ENCODE results near the gene SLC7A6OS. TPM values are rescaled to one million over a fixed set of nuclear protein-coding genes. Genes with fewer than 3 reads are reported as not detected.

SLC7A6OS gene
- total RNA-seq, 6 experiments from 2014 or later: 10.5 to 16.2 (median 13.7) TPM

DNA sequence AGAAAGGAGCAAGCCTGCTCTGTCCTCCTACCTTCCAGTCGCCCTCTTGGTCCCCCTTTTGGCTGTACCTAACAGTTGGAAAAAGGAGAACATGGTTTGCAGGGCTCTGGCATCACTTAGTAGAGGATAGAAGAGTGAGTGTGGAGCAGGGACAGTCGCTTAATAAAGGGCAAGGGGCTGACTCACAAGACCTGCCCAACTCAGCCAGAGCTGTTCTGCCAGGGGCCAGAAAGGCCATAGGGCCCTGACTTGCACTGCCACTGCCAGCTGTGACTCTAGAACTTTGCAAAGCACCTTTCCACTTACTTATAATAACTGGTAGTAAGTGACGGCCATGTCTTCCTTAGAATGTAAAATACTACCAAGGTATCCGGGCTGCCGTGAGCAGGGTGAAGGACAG is 13.6 kb upstream of the SLC7A6OS start:
- Mint-ChIP-seq H3K27me3 (ENCODE audit: insufficient read depth) (no peaks in the 10 kb centered on the region), H3K27ac (no peak overlapping the region), H3K9me3 (no peaks in the 10 kb centered on the region), H3K4me3 (no peak overlapping the region), H3K36me3 (ENCODE audit: low read depth) (0 out of 2 replicates have a peak, but pooled peaks cover 4% of the 10 kb centered on the region), H3K4me1 (ENCODE audit: low read depth) (peaks cover 24% of the 10 kb centered on the region)
- no peak for DNase-seq
- TF ChIP-seq, protein P1, sequence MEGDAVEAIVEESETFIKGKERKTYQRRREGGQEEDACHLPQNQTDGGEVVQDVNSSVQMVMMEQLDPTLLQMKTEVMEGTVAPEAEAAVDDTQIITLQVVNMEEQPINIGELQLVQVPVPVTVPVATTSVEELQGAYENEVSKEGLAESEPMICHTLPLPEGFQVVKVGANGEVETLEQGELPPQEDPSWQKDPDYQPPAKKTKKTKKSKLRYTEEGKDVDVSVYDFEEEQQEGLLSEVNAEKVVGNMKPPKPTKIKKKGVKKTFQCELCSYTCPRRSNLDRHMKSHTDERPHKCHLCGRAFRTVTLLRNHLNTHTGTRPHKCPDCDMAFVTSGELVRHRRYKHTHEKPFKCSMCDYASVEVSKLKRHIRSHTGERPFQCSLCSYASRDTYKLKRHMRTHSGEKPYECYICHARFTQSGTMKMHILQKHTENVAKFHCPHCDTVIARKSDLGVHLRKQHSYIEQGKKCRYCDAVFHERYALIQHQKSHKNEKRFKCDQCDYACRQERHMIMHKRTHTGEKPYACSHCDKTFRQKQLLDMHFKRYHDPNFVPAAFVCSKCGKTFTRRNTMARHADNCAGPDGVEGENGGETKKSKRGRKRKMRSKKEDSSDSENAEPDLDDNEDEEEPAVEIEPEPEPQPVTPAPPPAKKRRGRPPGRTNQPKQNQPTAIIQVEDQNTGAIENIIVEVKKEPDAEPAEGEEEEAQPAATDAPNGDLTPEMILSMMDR (IDR thresholded peaks at IDR 0.05): no peak

DNA sequence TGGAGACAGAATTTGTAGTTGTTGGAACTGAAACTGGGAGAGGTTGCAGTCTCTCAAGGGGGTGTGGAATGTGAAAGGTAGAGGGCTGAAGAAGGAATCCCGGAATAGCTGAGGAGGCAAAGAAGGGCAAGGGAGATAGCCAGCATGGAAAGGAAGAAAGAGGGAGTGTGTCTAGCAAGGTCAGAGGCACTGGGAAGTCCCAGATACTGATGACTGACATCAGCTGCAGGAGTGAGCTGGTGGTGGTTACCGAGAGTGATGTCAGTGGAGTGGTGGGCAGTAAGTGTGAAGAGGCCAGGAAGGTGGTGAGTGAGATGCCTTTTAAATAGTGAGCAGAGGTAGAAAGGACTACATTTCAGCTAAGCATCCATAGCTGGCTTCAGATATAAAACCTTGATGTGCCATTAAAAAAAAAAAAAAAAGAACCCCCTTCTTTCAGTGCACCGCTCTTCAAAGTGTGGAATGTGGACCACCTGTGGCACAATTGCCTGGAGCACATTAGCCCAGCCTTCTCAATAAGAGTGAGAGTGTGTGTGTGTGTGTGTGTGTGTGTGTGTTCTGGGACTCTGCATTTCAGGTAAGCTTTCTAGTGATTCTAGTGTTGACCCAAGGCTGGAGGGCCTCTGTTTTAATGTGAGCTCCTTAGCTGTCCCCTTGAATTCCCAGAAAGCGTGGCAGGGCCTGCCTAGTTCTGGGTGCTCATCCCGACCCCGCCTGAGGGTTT is 8.6 kb upstream of the SLC7A6OS start:
- no peaks in the 10 kb centered on the region for H3K4me1 Mint-ChIP-seq (ENCODE audit: low read depth)
- no peak overlapping the region for H3K4me3 Mint-ChIP-seq
- no peak for DNase-seq
- H3K9me3 Mint-ChIP-seq: no peaks in the 10 kb centered on the region
- H3K36me3 Mint-ChIP-seq (ENCODE audit: low read depth): peaks cover 8% of the 10 kb centered on the region
- TF ChIP-seq, protein P1 (IDR thresholded peaks at IDR 0.05): no peak
- peaks cover 1% of the 10 kb centered on the region for H3K27me3 Mint-ChIP-seq (ENCODE audit: insufficient read depth)
- no peak overlapping the region for H3K27ac Mint-ChIP-seq

DNA sequence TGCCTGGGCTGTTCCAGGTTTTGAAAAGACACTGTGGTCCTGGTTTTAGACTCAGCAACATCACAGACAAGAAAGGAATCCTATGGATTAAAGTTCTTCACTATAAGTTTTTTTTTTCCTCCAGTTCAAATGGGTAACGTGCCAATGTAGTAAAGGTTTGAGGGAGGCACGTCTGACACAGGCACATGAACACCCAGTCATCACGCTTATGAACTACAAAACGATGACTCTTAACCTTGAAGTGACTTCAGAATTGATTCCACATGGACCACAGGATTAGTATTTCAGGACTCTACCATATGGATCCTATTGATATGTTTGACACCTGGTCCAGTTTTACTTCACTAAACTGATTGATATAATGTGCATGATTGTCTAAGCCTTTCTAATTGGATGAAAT is 2.4 kb upstream of the SLC7A6OS start:
- H3K4me3 Mint-ChIP-seq: no peak overlapping the region
- H3K36me3 Mint-ChIP-seq (ENCODE audit: low read depth): peaks cover 24% of the 10 kb centered on the region
- H3K27ac Mint-ChIP-seq: no peak overlapping the region
- DNase-seq: no peak
- peaks cover 4% of the 10 kb centered on the region for H3K27me3 Mint-ChIP-seq (ENCODE audit: insufficient read depth)
- H3K9me3 Mint-ChIP-seq: no peaks in the 10 kb centered on the region
- peaks cover 25% of the 10 kb centered on the region for H3K4me1 Mint-ChIP-seq (ENCODE audit: low read depth)
- TF ChIP-seq, protein P1 (IDR thresholded peaks at IDR 0.05): no peak

DNA sequence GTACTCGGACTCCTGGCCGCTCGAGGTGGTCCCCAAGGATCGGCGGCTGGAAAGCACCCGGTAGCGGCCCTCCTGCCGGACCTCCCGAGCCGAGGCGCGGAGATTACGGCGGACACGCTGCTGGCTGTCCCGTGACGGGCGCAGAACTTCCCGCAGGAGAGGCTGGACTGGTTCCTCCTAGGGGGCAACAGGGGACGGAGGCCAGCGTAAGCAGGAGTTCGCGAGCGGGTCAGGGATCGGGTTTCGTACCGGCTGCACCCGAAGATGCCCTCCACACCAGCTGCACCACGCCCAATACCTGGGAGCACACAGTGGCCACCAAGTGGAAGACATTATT is 341 bp downstream of the SLC7A6OS start:
- Mint-ChIP-seq H3K27me3 (ENCODE audit: insufficient read depth) (peaks cover 3% of the 10 kb centered on the region), H3K27ac (peak overlapping the region; percentile 92), H3K36me3 (ENCODE audit: low read depth) (peaks cover 20% of the 10 kb centered on the region), H3K9me3 (no peaks in the 10 kb centered on the region), H3K4me1 (ENCODE audit: low read depth) (peaks cover 25% of the 10 kb centered on the region), H3K4me3 (peak overlapping the region; percentile 88)
- TF ChIP-seq, protein P1 (IDR thresholded peaks at IDR 0.05): no peak
- no peak for DNase-seq

DNA sequence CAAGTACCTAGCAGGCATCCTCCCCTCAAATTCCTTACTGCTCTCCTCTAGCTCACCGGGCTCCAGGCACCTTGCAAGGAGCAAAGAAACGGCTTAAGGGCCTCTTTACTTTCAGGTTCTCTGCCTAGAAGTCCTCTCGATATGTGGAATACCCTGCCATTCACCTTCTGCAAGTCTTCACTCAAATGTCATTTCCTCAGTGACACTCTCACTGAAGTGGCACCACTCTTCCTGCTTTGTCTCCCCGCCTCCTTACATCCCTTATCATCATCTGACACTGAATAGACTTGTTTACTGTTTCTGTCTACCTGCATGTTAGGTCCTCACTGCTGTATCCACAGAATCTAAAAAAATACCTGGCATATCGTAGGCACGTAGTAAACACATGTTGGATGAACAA is 947 bp downstream of the SLC7A6OS start:
- Mint-ChIP-seq H3K9me3 (no peaks in the 10 kb centered on the region), H3K4me3 (peak overlapping the region; percentile 88), H3K36me3 (ENCODE audit: low read depth) (peaks cover 20% of the 10 kb centered on the region), H3K27ac (peak overlapping the region; percentile 92), H3K27me3 (ENCODE audit: insufficient read depth) (peaks cover 3% of the 10 kb centered on the region; the same call in 1 of the 2 replicates), H3K4me1 (ENCODE audit: low read depth) (peaks cover 25% of the 10 kb centered on the region)
- no peak for DNase-seq
- TF ChIP-seq, protein P1 (IDR thresholded peaks at IDR 0.05): no peak
